ENCODE results near the gene ZNF311.

ZNF311 gene

DNA sequence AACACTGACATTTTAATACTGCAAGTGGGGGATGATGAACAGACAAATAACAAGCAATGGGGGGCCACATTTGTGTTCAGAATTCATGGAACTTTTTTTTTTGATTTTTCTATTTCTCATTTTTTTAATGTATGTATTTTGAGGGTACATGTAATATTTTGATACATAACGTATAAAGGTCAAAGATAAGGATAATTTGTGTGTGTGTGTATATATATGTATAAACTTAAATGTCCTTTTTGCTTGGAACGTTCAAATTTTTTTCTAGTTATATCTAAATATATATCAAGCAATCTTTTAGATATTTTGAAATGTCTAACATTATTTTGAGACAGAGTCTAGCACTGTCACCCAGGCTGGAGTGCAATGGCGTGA, 12.3 kb upstream of the ZNF311 start:
- H3K18ac ChIP-seq (ENCODE audit: low read length) = no peak overlapping the region
- H3K4me2 ChIP-seq (ENCODE audit: low read length) = no peak overlapping the region
- H3K4me3 ChIP-seq (ENCODE audit: low read depth, low read length) = no peak overlapping the region
- H3K36me3 ChIP-seq (ENCODE audit: control insufficient read depth in 1 of 2, insufficient read depth in 2 of 2, low read length in 2 of 2) = no peaks in the 10 kb centered on the region
- H2BK12ac ChIP-seq (ENCODE audit: low read length) = no peak overlapping the region
- no peaks in the 10 kb centered on the region for H3K79me1 ChIP-seq (ENCODE audit: low read length)
- no peak overlapping the region for H3K4ac ChIP-seq (ENCODE audit: low read depth, low read length)
- no peak overlapping the region for H4K12ac ChIP-seq (ENCODE audit: low read depth, low read length)
- H2BK120ac ChIP-seq (ENCODE audit: insufficient read depth, low read length, poor library complexity) = no peak overlapping the region
- H3K9ac ChIP-seq (ENCODE audit: low read length) = no peak overlapping the region
- no peak overlapping the region for H2AK5ac ChIP-seq (ENCODE audit: low read length)
- no peaks in the 10 kb centered on the region for H3K79me2 ChIP-seq (ENCODE audit: control insufficient read depth, insufficient read depth, low read length, poor library complexity)
- H4K8ac ChIP-seq (ENCODE audit: low read depth, low read length) = no peak overlapping the region
- H3K27me3 ChIP-seq (ENCODE audit: insufficient read depth, low read length) = peaks cover 3% of the 10 kb centered on the region
- H3K23ac ChIP-seq (ENCODE audit: low read length) = no peak overlapping the region
- H3K27ac ChIP-seq (ENCODE audit: low read depth, low read length) = no peak overlapping the region
- no peaks in the 10 kb centered on the region for H3K4me1 ChIP-seq (ENCODE audit: control insufficient read depth in 1 of 2, insufficient read depth in 2 of 2, low read length in 2 of 2)
- H3K9me3 ChIP-seq (ENCODE audit: insufficient read depth, low read depth, low read length) = peaks cover 6% of the 10 kb centered on the region
- no peak overlapping the region for H3K14ac ChIP-seq (ENCODE audit: low read length)
- no peak overlapping the region for H4K91ac ChIP-seq (ENCODE audit: low read depth, low read length)
- WGBS (ENCODE audit: extremely low coverage, insufficient coverage, insufficient read length) = no CpG with 5 or more reads among the region's 3 CpGs
- H2BK5ac ChIP-seq (ENCODE audit: low read depth, low read length, poor library complexity) = no peak overlapping the region
- no peak for DNase-seq
- H2AFZ ChIP-seq (ENCODE audit: insufficient read depth, low read length, poor library complexity) = no peak overlapping the region

DNA sequence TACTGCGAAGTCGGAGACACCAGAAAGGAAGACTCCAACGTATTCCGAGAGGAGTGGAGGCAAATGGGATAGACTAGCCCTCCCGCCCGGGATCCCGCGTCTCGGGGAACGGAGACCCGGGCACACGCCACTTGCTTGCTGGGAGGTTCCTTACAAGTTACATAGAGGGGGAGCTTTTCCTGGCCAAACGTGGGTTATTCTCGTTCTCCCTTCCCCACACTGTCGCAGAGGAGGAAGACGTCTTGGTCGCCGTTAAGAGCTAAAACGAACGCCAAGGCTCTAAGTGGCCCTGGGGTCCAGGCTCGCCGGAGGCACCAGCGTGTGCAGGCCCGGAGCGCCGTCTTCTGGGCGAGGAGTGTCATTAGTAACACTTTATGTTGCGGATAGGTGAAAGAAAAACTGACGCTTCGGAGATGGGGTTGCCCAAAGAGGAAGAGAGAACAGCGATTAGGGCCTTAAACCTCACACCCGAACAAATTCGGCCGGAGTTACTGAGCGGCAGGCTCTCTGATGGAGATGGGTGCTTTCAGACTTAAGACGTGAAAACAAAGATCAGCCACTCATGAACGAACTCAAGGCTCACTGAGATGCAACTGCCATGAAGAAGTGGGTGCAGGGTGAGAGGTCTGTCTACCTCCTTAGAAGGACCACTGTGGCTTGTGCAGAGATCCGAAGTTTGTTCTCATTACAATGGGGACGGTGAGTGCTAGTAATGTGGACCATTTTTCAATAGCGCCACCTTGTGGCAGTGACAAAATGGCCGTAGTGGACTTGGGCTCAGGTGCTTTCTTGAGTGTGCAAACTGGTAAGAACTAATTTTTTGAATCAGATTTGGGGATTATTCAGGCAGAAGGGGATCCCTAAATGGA, 11.7 kb upstream of the ZNF311 start:
- no CpG with 5 or more reads among the region's 41 CpGs for WGBS (ENCODE audit: extremely low coverage, insufficient coverage, insufficient read length)
- no peak overlapping the region for H4K12ac ChIP-seq (ENCODE audit: low read depth, low read length)
- no peak overlapping the region for H2BK5ac ChIP-seq (ENCODE audit: low read depth, low read length, poor library complexity)

DNA sequence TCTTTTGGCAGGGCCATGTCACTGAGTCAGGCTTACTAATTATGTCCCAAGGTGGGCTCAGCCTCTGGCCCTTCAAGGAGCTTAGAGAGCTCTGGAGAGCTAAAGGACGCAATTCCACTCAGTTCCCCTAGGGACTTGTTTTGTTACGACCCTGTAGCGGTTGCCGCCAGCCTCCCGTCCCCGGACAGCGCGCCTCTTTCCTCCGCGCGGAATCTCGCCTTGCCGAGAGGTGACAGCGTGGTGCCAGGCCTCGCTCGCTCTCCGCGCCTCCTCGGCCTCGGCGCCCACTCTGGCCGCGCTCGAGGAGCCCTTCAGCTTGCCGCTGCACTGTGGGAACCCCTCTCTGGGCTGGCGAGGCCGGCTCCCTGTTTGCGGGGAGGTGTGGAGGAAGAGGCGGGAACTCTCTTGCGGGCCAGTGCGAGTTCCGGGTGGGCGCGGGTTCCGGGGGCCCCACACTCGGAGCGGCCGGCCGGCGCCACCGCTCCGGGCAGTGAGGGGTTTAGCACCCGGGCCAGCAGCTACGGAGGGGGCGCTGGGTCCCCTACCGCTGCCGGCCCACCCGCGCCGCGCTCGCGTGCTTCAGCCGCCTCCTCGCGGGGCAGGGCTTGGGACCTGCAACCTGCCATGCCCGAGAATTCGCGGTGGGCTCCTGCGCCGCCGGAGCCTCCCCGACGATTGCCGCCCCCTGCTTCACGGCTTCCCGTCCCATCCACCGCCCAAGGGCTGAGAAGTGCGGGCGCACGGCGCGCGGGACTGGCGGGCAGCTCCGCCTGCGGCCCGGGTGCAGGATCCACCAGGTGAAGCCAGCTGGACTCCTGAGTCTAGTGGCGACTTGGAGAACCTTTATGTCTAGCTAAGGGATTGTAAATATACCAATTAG, 9.9 kb upstream of the ZNF311 start:
- no peak overlapping the region for H4K91ac ChIP-seq (ENCODE audit: low read depth, low read length)

More for the DNA sequence above, 11.7 kb upstream of the ZNF311 start:
- Histone ChIP-seq H3K4me2 (ENCODE audit: low read length) (peak overlapping the region; percentile 73), H2BK120ac (ENCODE audit: insufficient read depth, low read length, poor library complexity) (no peak overlapping the region), H3K23ac (ENCODE audit: low read length) (no peak overlapping the region), H3K79me2 (ENCODE audit: control insufficient read depth, insufficient read depth, low read length, poor library complexity) (no peaks in the 10 kb centered on the region), H3K4me3 (ENCODE audit: low read depth, low read length) (peak overlapping the region; percentile 67), H3K4me1 (ENCODE audit: control insufficient read depth in 1 of 2, insufficient read depth in 2 of 2, low read length in 2 of 2) (no peaks in the 10 kb centered on the region), H4K8ac (ENCODE audit: low read depth, low read length) (peak overlapping the region; percentile 3), H3K27me3 (ENCODE audit: insufficient read depth, low read length) (peaks cover 6% of the 10 kb centered on the region), H3K4ac (ENCODE audit: low read depth, low read length) (no peak overlapping the region), H3K14ac (ENCODE audit: low read length) (no peak overlapping the region), H3K9ac (ENCODE audit: low read length) (no peak overlapping the region), H3K27ac (ENCODE audit: low read depth, low read length) (no peak overlapping the region), H2BK12ac (ENCODE audit: low read length) (no peak overlapping the region), H3K36me3 (ENCODE audit: control insufficient read depth in 1 of 2, insufficient read depth in 2 of 2, low read length in 2 of 2) (no peaks in the 10 kb centered on the region), H2AFZ (ENCODE audit: insufficient read depth, low read length, poor library complexity) (peak overlapping the region; percentile 61), H3K18ac (ENCODE audit: low read length) (no peak overlapping the region), H2AK5ac (ENCODE audit: low read length) (no peak overlapping the region), H3K79me1 (ENCODE audit: low read length) (no peaks in the 10 kb centered on the region), H4K91ac (ENCODE audit: low read depth, low read length) (no peak overlapping the region), H3K9me3 (ENCODE audit: insufficient read depth, low read depth, low read length) (peaks cover 6% of the 10 kb centered on the region)
- peak; percentile 76 to 97 for DNase-seq

DNA sequence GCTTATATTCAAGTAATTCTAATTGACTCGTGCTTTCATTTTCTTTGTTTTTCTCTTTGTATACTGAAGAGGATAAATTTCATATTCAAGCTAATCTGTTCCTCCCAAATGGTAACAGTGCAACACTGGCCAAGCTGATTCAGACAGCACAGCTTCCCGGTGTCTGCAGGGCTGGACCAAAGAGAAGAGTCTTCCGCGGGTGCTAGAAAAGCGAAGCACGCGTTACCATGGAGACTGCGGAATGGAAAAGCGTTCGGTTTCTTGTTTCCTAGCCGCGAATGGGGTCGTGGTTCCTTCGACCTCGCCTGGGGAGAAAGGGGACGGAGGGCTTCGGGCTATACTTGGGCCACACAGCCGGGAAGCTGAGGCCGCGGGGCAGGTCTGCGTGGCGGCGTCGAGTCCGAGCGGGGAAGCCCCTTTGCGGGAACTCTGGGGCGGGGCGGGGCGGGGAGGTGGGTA, 6.2 kb upstream of the ZNF311 start:
- Histone ChIP-seq H2AFZ (ENCODE audit: insufficient read depth, low read length, poor library complexity) (no peak overlapping the region), H3K9ac (ENCODE audit: low read length) (no peak overlapping the region), H3K14ac (ENCODE audit: low read length) (no peak overlapping the region), H3K18ac (ENCODE audit: low read length) (no peak overlapping the region), H3K4ac (ENCODE audit: low read depth, low read length) (no peak overlapping the region), H2BK12ac (ENCODE audit: low read length) (no peak overlapping the region), H3K4me1 (ENCODE audit: control insufficient read depth in 1 of 2, insufficient read depth in 2 of 2, low read length in 2 of 2) (no peaks in the 10 kb centered on the region), H2BK120ac (ENCODE audit: insufficient read depth, low read length, poor library complexity) (no peak overlapping the region), H2BK5ac (ENCODE audit: low read depth, low read length, poor library complexity) (no peak overlapping the region), H3K4me3 (ENCODE audit: low read depth, low read length) (peak overlapping the region; percentile 60), H3K27ac (ENCODE audit: low read depth, low read length) (no peak overlapping the region), H4K8ac (ENCODE audit: low read depth, low read length) (no peak overlapping the region), H2AK5ac (ENCODE audit: low read length) (no peak overlapping the region), H3K4me2 (ENCODE audit: low read length) (peak overlapping the region; percentile 68), H3K36me3 (ENCODE audit: control insufficient read depth in 1 of 2, insufficient read depth in 2 of 2, low read length in 2 of 2) (no peaks in the 10 kb centered on the region), H3K79me1 (ENCODE audit: low read length) (no peaks in the 10 kb centered on the region), H3K23ac (ENCODE audit: low read length) (no peak overlapping the region), H3K9me3 (ENCODE audit: insufficient read depth, low read depth, low read length) (peaks cover 6% of the 10 kb centered on the region), H4K91ac (ENCODE audit: low read depth, low read length) (no peak overlapping the region), H3K27me3 (ENCODE audit: insufficient read depth, low read length) (peaks cover 6% of the 10 kb centered on the region), H3K79me2 (ENCODE audit: control insufficient read depth, insufficient read depth, low read length, poor library complexity) (no peaks in the 10 kb centered on the region), H4K12ac (ENCODE audit: low read depth, low read length) (no peak overlapping the region)
- no CpG with 5 or more reads among the region's 30 CpGs for WGBS (ENCODE audit: extremely low coverage, insufficient coverage, insufficient read length)
- peak; percentile 34 to 56 for DNase-seq

More for the DNA sequence above, 9.9 kb upstream of the ZNF311 start:
- H3K27ac ChIP-seq (ENCODE audit: low read depth, low read length) = no peak overlapping the region
- no peak overlapping the region for H2AK5ac ChIP-seq (ENCODE audit: low read length)
- no peak overlapping the region for H3K14ac ChIP-seq (ENCODE audit: low read length)
- WGBS (ENCODE audit: extremely low coverage, insufficient coverage, insufficient read length) = no CpG with 5 or more reads among the region's 79 CpGs
- no peak overlapping the region for H3K4me3 ChIP-seq (ENCODE audit: low read depth, low read length)
- H3K36me3 ChIP-seq (ENCODE audit: control insufficient read depth in 1 of 2, insufficient read depth in 2 of 2, low read length in 2 of 2) = no peaks in the 10 kb centered on the region
- no peak overlapping the region for H3K9ac ChIP-seq (ENCODE audit: low read length)
- no peak overlapping the region for H2BK120ac ChIP-seq (ENCODE audit: insufficient read depth, low read length, poor library complexity)
- no peak overlapping the region for H3K23ac ChIP-seq (ENCODE audit: low read length)
- no peak overlapping the region for H3K18ac ChIP-seq (ENCODE audit: low read length)
- H3K4me2 ChIP-seq (ENCODE audit: low read length) = no peak overlapping the region
- peaks cover 6% of the 10 kb centered on the region for H3K27me3 ChIP-seq (ENCODE audit: insufficient read depth, low read length)
- no peaks in the 10 kb centered on the region for H3K79me1 ChIP-seq (ENCODE audit: low read length)
- no peak overlapping the region for H3K4ac ChIP-seq (ENCODE audit: low read depth, low read length)
- H4K12ac ChIP-seq (ENCODE audit: low read depth, low read length) = no peak overlapping the region
- H3K9me3 ChIP-seq (ENCODE audit: insufficient read depth, low read depth, low read length) = peaks cover 6% of the 10 kb centered on the region
- no peak overlapping the region for H2AFZ ChIP-seq (ENCODE audit: insufficient read depth, low read length, poor library complexity)
- no peak overlapping the region for H2BK12ac ChIP-seq (ENCODE audit: low read length)
- H3K79me2 ChIP-seq (ENCODE audit: control insufficient read depth, insufficient read depth, low read length, poor library complexity) = no peaks in the 10 kb centered on the region
- no peak overlapping the region for H2BK5ac ChIP-seq (ENCODE audit: low read depth, low read length, poor library complexity)
- no peak overlapping the region for H4K8ac ChIP-seq (ENCODE audit: low read depth, low read length)
- no peaks in the 10 kb centered on the region for H3K4me1 ChIP-seq (ENCODE audit: control insufficient read depth in 1 of 2, insufficient read depth in 2 of 2, low read length in 2 of 2)
- DNase-seq = no peak

Data from trophoblast cell (in vitro differentiated cells and primary cell).